Fibroblast of peridontal ligament (primary cell): ENCODE measurements around the gene TRPV3.

Experiments used
- DNase-seq: peaks from one replicate; pipeline ENCODE4 v3.0.0-alpha.2; 2010; ENCODE audit errors: extremely low read depth

TRPV3 gene

DNA sequence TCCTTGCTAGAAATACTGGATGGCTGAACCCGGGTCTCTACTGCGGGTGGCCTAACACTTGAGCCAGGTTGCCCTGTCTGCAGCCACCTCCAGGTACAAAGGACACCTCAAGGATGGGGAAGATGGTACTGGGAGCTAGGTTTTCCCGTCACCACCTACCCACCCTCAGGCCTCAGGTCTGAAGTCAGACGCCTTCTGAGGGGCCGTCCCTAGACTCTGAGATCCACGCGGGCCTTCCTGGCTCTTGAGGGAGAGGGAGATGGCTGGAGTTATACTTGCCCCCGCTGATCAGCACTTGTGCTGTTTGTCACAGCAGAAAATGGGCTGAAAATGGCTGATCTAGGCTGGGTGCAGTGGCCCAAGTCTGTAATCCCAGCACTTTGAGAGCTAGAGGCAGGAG is 10.6 kb downstream of the TRPV3 start:
- no peak for DNase-seq

GRCh38 chr17:3546521-3546920 is 11.1 kb downstream of the TRPV3 start:
- no peak for DNase-seq

- DNase-seq: no peak
Observed at GRCh38 chr17:3545151-3545550, 12.5 kb downstream of the TRPV3 start.

DNA sequence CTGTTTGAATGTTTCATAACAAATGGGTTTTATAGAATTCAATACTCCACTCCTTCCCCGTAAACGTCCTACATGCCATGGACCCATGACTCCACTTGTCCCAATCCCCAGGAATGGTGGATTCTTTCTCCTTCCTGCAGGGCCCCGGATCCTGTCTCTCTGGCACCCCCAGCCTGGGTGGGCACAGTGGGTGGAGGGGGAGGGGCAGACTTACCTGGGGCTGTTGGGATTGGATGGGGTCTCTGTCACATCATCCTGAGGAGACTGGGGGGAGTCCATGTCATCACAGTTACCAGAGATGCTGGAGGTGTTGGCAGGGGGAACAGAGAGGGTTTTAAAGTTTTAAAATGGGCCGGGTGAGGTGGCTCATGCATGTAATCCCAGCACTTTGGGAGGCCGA is 13.2 kb downstream of the TRPV3 start:
- DNase-seq: no peak

- DNase-seq: no peak
Observed at GRCh38 chr17:3543453-3543852, 14.2 kb downstream of the TRPV3 start.

DNA sequence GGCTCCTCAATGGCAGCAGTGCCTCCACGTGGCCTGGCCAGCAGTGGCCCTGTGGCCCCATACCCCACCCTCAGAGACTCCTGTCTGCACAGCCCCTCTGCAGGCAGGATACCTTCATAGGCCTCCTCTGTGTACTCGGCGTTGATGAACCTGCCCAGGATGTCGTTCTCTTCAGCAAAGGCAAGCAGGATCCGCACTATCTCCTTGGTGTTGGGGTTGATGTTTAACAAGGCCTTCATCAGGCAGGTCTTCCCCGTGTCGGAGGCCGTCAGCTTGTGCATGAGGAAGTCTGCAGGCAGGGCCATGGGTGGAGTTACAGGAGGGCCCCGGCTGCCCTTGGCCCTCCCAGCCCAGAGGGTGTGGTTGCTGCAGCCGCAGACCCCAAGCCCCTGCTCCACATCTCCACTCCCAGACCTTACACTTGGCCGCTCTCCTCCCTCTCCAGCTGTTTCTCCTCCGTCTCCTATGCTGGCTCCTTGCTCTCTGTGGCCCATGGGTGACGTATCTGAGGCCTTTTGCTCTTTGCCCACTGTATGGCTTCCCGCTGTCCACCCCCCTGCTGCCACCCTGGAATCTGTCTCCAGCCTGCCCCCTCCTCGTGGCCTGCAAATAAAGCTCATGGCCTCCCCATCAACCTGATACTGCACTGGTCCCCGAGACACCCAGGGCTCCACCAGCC is 15.1 kb downstream of the TRPV3 start:
- DNase-seq: no peak

DNA sequence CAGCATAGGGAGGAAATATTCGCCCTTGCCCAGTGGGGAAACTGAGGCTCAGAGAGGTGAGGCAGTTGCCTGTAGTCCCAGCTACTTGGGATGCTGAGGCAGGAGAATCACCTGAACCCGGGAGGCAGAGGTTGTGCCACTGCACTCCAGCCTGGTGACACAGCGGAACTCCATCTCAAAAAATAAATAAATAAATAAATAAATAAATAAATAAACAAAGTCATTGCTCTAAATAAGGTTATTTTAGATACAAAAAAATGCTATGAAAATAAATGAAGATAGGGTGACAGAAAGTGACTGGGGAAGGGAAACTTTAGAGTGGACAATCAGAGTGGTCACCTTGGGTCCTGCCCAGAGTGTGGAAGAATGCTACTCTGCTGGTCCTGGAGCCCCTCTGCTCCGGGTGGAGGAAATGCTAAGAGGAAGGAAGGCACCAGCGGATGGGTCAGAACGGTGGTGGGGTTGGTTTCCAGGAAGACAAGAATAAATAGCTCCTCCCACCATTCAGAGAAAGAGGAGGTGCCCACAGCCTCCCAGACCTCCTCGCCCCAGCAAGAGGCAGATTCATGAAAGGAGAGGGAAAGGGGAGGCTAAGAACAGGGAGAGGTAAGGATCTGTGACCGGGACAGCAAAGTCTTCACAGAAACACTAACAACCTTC is 17.6 kb downstream of the TRPV3 start:
- no peak for DNase-seq

DNA sequence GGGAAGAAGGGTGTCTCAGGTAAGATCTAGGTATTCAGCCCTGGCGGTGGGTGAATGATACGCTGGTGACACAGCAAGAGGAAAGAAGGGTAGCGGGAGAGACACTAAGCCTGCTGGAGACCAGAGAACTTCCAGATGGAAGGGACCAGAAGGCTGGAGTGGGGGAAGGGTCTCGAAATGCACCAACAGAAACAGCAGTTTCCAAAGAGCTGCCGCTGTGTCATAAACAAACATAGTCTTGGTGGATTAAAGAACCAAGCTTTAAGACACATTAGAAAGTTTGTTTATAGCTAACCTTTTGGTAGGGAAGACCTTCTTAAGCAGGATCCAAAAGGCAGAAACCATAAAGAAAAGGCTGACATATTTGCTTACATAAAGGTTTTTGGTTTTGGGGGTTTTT is 20.9 kb downstream of the TRPV3 start:
- DNase-seq: no peak

DNA sequence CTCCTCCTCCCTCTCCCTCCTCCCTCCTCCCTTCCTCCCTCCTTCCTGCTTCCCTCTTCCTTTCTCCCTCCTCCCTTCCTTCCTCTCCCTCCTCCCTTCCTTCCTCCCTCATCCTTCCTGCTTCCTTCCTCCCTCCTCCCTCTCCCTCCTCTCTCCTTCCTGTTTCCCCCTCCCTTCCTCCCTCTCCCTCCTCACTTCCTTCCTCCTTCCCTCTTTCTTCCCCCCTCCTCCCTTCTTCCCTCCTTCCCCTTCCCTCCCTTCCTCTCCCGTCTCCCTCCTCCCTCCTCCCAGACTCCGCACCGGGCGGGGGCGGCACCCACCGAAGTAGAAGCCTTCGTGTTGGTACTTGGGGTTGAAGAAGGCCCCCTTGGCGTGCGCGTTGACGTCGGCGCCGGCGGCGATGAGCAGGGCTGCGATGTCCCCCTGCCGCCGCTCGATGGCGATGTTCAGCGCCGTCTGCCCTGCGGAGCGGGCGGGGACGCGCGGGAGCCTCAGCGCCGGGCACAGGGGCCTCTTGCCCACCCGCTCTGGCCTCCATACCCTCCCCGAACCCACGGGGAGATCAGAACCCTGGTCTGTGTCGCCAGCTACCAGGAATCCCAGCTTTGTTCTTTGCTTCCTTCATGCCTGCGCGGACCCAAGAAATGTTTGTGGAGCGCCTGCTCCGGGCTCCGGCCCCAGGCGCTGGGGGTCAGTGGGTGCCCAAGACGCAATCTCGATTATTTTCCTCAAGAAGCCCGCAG is 22.2 kb downstream of the TRPV3 start:
- DNase-seq: peak; percentile 18

DNA sequence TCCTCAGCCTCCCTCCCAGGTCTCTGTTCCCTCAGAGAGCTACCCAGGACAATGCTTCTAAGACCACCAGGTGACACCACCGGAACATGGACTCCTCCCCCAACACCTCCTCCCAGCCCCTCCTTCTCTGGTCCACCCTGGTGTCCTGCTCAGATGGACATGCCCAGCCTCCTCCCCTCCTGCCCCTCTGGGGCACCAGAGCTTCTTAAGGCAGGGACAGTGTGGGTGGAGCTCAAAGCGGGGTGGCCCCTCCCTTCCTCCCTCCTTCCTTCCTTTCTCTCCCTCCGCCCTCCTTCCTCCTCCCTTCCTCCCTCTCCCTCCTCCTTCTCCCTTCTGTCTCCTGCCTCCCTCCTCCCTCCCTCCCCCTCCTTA is 22.7 kb downstream of the TRPV3 start:
- no peak for DNase-seq

- DNase-seq: no peak
Observed at GRCh38 chr17:3533752-3534151, 23.9 kb downstream of the TRPV3 start.

- DNase-seq: no peak
Observed at GRCh38 chr17:3532859-3533142, 24.8 kb downstream of the TRPV3 start.

GRCh38 chr17:3532106-3532858 is 25.3 kb downstream of the TRPV3 start:
- DNase-seq: no peak

DNA sequence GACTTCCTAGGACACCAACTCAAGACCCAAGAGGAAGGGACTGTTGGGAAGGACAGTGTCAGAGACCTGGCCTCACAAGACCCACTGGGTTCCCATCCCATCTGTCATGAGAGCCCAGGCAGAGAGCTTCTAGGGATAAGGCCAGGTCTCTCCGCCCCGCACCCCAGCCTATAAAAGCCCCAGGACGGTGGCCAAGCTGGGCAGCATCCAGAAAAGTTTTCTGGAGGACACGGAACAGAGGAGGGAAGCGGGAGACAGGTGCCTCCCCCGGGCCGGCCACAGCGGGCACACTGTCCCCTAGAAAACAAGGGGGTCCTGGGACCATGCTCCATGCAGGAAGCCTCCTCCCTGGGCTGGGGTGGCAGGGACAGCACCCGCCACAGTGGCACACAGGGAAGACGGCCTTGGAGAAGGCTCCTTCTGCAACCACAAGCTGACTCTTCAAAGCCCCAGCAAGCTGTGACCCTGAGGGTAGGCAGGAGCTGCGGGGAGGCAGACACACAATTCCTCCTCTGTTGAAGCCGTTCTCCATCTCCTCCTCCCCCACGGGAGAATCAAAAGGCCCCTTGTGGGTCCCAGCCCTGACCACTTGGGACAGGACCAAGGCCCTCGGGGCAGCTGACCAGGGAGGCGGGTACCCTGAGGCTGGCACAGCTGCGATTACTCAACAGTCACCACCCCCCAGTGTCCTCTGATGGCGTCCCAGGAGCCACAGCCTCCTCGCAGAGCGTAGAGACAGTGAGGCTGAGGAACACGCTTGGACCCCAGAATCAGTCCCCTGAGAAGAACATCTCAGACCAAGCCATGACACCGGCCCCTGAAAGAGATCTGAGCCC is 26.1 kb downstream of the TRPV3 start:
- no peak for DNase-seq

DNA sequence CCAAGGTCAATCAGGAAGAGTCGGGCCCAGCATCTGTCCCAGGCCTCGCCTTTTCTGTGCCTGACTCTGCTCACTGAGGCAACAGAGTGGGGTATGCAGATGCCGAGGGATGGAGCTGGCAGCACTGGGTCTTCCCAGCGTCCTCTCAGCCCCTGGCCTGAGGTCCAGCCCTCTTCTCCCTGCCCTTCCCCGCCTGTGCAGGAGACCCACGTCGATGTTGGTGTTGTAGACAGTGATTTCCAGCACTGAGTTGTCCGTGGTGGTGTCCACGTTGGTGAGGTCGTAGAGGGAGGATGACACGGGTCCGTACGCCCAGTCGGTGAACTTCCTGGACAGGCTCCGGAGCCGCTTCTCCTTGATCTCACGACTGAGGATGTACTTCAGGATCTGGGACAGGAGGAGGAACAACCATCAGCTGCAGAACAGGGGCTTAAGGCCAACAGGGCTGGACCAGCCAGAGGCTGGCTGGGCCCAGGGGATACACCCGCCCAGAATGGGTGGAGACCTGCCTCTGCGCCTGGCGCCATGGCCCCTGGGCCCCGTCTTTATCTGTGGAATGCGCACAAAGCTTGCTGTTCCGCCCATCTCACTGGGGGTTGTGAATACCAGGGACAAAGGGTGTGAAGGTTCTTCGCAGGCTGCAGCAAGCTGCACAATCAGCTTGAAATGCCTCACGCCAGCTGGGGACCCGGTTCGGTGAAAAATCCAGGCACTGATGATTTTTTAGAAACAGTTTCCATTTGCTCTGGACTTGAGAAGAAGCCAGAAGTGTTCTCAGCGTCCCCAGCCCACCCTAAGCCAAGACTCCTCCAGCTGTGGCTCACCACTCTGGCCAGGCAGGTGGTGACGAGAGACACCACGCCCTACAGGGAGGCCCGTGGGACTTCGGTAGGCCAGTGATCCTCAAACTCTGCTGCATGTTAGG is 27.5 kb downstream of the TRPV3 start:
- DNase-seq: no peak

- DNase-seq: no peak
Observed at GRCh38 chr17:3528880-3529511, 28.6 kb downstream of the TRPV3 start.

- DNase-seq: no peak
Observed at GRCh38 chr17:3528403-3528851, 29.2 kb downstream of the TRPV3 start.

DNA sequence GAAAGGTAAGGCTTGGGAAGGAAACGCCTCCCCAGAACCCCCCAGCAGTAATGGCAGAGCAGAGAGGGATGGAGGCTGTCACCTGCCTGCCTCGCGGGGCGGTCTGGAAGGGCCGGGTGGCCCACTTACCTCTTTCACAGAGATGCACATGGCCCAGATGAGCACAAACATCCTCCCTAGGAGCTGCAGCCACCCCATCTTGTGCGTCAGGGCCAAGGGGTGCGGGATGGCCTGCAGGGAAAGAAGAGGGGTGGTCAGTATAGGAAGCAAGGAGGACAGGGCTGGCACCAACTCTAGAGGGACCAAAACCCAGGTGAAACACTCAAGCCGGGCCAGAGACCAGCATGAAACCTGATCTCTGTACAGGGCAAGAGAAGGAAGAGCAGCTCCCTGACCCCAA is 29.7 kb downstream of the TRPV3 start:
- no peak for DNase-seq

DNA sequence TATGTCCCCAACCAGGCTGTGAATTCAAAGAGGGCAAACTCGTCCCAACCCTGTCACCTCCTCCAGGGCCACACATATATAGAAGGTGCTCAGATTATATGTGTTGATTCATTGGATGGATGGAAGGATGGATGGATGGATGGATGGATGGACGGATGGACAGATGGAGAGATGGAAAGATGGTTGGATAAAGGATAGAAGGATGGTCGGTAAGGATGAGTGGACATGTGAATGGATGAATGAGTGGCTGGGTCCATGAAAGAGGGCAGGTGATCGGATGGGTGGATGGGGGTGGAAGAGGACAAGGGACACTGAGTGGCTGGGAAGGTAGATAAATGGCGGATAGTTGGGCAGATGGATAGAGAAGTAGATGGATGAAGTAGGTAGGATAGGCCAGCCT is 30.1 kb downstream of the TRPV3 start:
- no peak for DNase-seq

DNA sequence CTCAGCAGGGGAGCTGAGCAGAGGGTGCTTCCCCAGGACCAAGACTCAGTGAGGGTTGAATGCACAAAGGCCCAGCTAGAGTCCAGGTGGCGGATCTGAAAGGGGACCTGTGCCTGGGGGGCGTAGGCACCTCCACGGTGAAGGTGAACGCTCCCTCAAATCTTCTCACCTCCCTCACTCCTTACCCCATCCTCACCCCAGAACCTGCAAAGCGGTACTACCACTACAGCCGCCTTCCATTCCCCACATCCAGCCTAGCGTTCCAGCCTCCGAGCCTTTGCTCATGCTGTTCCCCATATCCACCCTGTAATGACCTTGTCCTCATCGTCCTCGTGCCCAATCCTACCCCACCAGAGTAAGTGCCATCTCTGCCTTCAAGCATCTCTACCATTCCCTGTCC is 30.6 kb downstream of the TRPV3 start:
- DNase-seq: no peak
